ELR (cell line): ENCODE results near the gene STK24.

Source experiments
- DNase-seq: peaks from one replicate; pipeline ENCODE4 v3.0.0-alpha.2; 2015; ENCODE audit warnings: low read depth

The STK24 gene

GRCh38 chr13:98509271-98510155 lies 67.4 kb downstream of the STK24 start:
- DNase-seq = peak; percentile 97

- peak; percentile 86 for DNase-seq
These were observed 68.2 kb downstream of the STK24 start for GRCh38 chr13:98508685-98509084.

GRCh38 chr13:98508280-98508679 lies 68.6 kb downstream of the STK24 start:
- DNase-seq = peak; percentile 71

- no peak for DNase-seq
These were observed 69.6 kb downstream of the STK24 start for GRCh38 chr13:98507282-98507797.

GRCh38 chr13:98506728-98507230 lies 70.1 kb downstream of the STK24 start:
- DNase-seq = no peak

- no peak for DNase-seq
These were observed 70.6 kb downstream of the STK24 start for GRCh38 chr13:98506322-98506721.

- DNase-seq = no peak
These were observed 71.7 kb downstream of the STK24 start for GRCh38 chr13:98505217-98505616.

- DNase-seq = no peak
These were observed 72.4 kb downstream of the STK24 start for GRCh38 chr13:98504371-98504963.

GRCh38 chr13:98504029-98504351 lies 72.9 kb downstream of the STK24 start:
- no peak for DNase-seq

GRCh38 chr13:98503175-98504028 lies 73.5 kb downstream of the STK24 start:
- DNase-seq = no peak

GRCh38 chr13:98500963-98501421 lies 75.9 kb downstream of the STK24 start:
- DNase-seq = no peak

- DNase-seq = no peak
These were observed 79.9 kb downstream of the STK24 start for GRCh38 chr13:98496966-98497365.

GRCh38 chr13:98496479-98496791 lies 80.5 kb downstream of the STK24 start:
- no peak for DNase-seq

- DNase-seq = no peak
These were observed 81.1 kb downstream of the STK24 start for GRCh38 chr13:98495627-98496478.

- DNase-seq = no peak
These were observed 82.1 kb downstream of the STK24 start for GRCh38 chr13:98494769-98495168.

- no peak for DNase-seq
These were observed 83.7 kb downstream of the STK24 start for GRCh38 chr13:98493042-98493712.

- DNase-seq = no peak
These were observed 84.4 kb downstream of the STK24 start for GRCh38 chr13:98492335-98493041.

- DNase-seq = no peak
These were observed 86.0 kb downstream of the STK24 start for GRCh38 chr13:98490866-98491265.

GRCh38 chr13:98490195-98490836 lies 86.6 kb downstream of the STK24 start:
- DNase-seq = no peak
